B cell (primary cell): ENCODE results near the gene FLG. TPM values are rescaled to one million over a fixed set of nuclear protein-coding genes. Genes with fewer than 3 reads are reported as not detected.

Experiments used
- ATAC-seq: fragments of 200-7000 bp; cut with Tn5 transposase; one replicate; pipeline ENCODE4 v1.10.0; 2021; ENCODE audit warnings: low read depth, mild to moderate bottlenecking, moderate number of reproducible peaks, moderate library complexity
- CTCF ChIA-PET: fragments of 350-600 bp; sonication (Branson Sonifier 250); formaldehyde crosslinking; loops from one replicate; lab custom pipeline; 2021; ENCODE audit warnings: antibody characterized with exemption, inconsistent platforms; lab: Charles Lee
- POLR2A ChIA-PET: fragments of 350-600 bp; sonication (Branson Sonifier 250); formaldehyde crosslinking; loops from one replicate; lab custom pipeline; 2021; ENCODE audit warnings: antibody characterized with exemption; lab: Charles Lee
- DNase-seq: peaks from one replicate; pipeline ENCODE4 v3.0.0; 2013
- H2AFZ ChIP-seq: 2 replicates; pipeline ENCODE4 v1.6.1; 2012; ENCODE audit warnings: mild to moderate bottlenecking, low read depth, low read length; ENCODE audit not compliant: insufficient read depth, poor library complexity, severe bottlenecking
- H3K27ac ChIP-seq, 2 donors: 1 replicate in 1 of 2; 2 replicates in 1 of 2; pipeline ENCODE4 v1.5.1; 2012 to 2013; ENCODE audit warnings: low read length in 2 of 2, mild to moderate bottlenecking in 2 of 2, moderate library complexity in 1 of 2
- H3K27me3 ChIP-seq, 4 experiments: fragments of 200-600 bp in 1 of 4; sonication (generic) in 1 of 4; replicated peaks in 1 of 4; 1 replicate in 2 of 4; 2 replicates in 2 of 4; pipeline versions ENCODE4 v1.6.1 to v1.7.0; 2013 to 2016; ENCODE audit warnings: low read length in 3 of 4, mild to moderate bottlenecking in 2 of 4, mixed read lengths in 1 of 4, moderate library complexity in 1 of 4; ENCODE audit not compliant: insufficient read depth in 4 of 4, control insufficient read depth in 3 of 4; ENCODE audit errors: control extremely low read depth in 1 of 4
- H3K36me3 ChIP-seq, 2 experiments: replicated peaks in 1 of 2; 1 replicate in 1 of 2; 2 replicates in 1 of 2; pipeline versions ENCODE4 v1.6.1 to v1.7.1; 2013; ENCODE audit warnings: low read length in 1 of 2; ENCODE audit not compliant: insufficient read depth in 2 of 2, control insufficient read depth in 1 of 2; ENCODE audit errors: control extremely low read depth in 1 of 2, extremely low read depth in 1 of 2
- H3K4me1 ChIP-seq, 2 donors: fragments of 200-600 bp in 1 of 2; sonication (generic) in 1 of 2; 1 replicate in 1 of 2; 2 replicates in 1 of 2; pipeline versions ENCODE4 v1.5.1 to v1.6.1; 2013 to 2017; ENCODE audit warnings: low read length in 2 of 2; ENCODE audit not compliant: control insufficient read depth in 2 of 2, insufficient read depth in 2 of 2
- H3K4me2 ChIP-seq: replicated peaks from 2 replicates; pipeline ENCODE3; 2012; ENCODE audit warnings: mild to moderate bottlenecking, low read depth, low read length; ENCODE audit not compliant: poor library complexity, severe bottlenecking
- H3K4me3 ChIP-seq, 5 experiments: fragments of 200-600 bp in 1 of 5; sonication (generic) in 1 of 5; 1 replicate in 3 of 5; 2 replicates in 2 of 5; pipeline versions ENCODE4 v1.5.1 to v1.7.0; 2011 to 2016; ENCODE audit warnings: low read length in 4 of 5, mild to moderate bottlenecking in 4 of 5, low read depth in 2 of 5, control low read depth in 1 of 5, moderate library complexity in 1 of 5; ENCODE audit not compliant: insufficient read depth in 1 of 5; ENCODE audit errors: control extremely low read depth in 1 of 5, extremely low read depth in 1 of 5
- H3K79me2 ChIP-seq: fragments of 200-600 bp; sonication (generic); one replicate; pipeline ENCODE4 v1.6.0; 2016; ENCODE audit warnings: low read length; ENCODE audit not compliant: control insufficient read depth, insufficient read depth
- H3K9ac ChIP-seq: fragments of 200-600 bp; sonication (generic); 2 replicates; pipeline ENCODE4 v1.6.1; 2017; ENCODE audit warnings: mild to moderate bottlenecking, low read length, moderate library complexity
- H3K9me3 ChIP-seq, 3 donors: one replicate each; pipeline versions ENCODE4 v1.6.1 to v1.7.1; 2013; ENCODE audit warnings: low read length in 2 of 3; ENCODE audit not compliant: control insufficient read depth in 2 of 3, insufficient read depth in 1 of 3; ENCODE audit errors: control extremely low read depth in 1 of 3
- H4K20me1 ChIP-seq: 2 replicates; pipeline ENCODE4 v1.6.0; 2012; ENCODE audit warnings: mild to moderate bottlenecking, low read length; ENCODE audit not compliant: insufficient read depth, control insufficient read depth, poor library complexity, severe bottlenecking
- H3K27ac Mint-ChIP-seq: one replicate; pipeline ENCODE4 v1.8.0; 2021; ENCODE audit warnings: mixed read lengths
- H3K27me3 Mint-ChIP-seq: one replicate; pipeline ENCODE4 v1.8.0; 2021; ENCODE audit warnings: mixed read lengths
- H3K4me1 Mint-ChIP-seq: one replicate; pipeline ENCODE4 v1.8.0; 2021; ENCODE audit warnings: mixed read lengths
- H3K4me3 Mint-ChIP-seq: one replicate; pipeline ENCODE4 v1.8.0; 2021; ENCODE audit warnings: mixed read lengths
- H3K9me3 Mint-ChIP-seq: one replicate; pipeline ENCODE4 v1.8.0; 2022; ENCODE audit warnings: mixed read lengths; ENCODE audit not compliant: insufficient read depth
- EZH2 ChIP-seq: IDR thresholded peaks from 2 replicates; pipeline ENCODE4 v1.6.1; 2012; ENCODE audit warnings: borderline replicate concordance, low read depth, mild to moderate bottlenecking, moderate library complexity, low read length; ENCODE audit not compliant: insufficient read depth, poor library complexity, severe bottlenecking
- WGBS: methylation state at CpG from one replicate; pipeline ENCODE4 v1.1.5; 2013; ENCODE audit warnings: missing lambda C conversion rate; ENCODE audit not compliant: insufficient coverage; 5-methylcytosine and 5-hydroxymethylcytosine counted together
- intact Hi-C: fragments of 100-400 bp; cut with micrococcal nuclease; formaldehyde crosslinking; loops from one replicate; pipeline ENCODE4 v1.10.0; 2022
- polyA plus RNA-seq: library from polyadenylated mRNA; depleted of rRNA; stranded (reverse); fragments of >200 nt; gene quantifications from 2 replicates; pipeline ENCODE4 v1.2.3, GENCODE V29; 2012
- total RNA-seq, 2 donors: library from RNA; stranded (reverse); fragments of 120-200 nt in 1 of 2; gene quantifications; 1 replicate in 1 of 2; 2 replicates in 1 of 2; pipeline versions ENCODE4 v1.2.3 to v1.2.4, GENCODE V29; 2013 to 2022
- TF ChIP-seq, protein P1 (sequence below): fragments of 200-600 bp; IDR thresholded peaks from one replicate; pipeline ENCODE4 v1.8.0; 2022; ENCODE audit warnings: antibody characterized with exemption, mild to moderate bottlenecking

Gene FLG
- total and polyA plus RNA-seq, 2 donors (not counting 1 experiment from before 2014, with no cell fraction given): not detected

DNA sequence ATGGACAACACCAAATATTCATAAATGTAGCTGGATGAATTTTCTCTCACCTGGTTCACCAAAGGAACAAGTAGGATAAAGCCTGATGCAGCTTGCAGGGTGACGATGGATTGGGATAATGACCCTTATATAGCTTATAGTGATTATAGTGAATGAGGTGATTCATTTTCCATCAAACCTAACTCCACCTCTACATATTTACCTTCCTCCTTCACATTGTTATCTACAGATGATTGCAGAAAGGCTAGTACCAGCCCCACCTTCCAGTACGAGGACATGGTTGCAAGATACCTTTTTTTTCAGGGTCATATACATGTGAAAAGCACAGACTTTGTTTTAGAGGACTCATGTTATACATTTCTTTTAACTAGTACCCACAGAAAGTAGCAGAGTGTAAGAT lies 34.9 kb upstream of the FLG start, which contains the start of gene FLG2:
Gene FLG2 (minus strand): TSS at position 101 of the 400 bp plus-strand sequence. CDS start 1,122 bp downstream, outside the sequence.
- CTCF ChIA-PET: interaction anchor here (0.8 to 0.9 kb wide), 2 partner anchors 13 to 16 kb away, joined by 3 to 4 read pairs; no protein-coding TSS in a partner anchor
- Histone ChIP-seq H3K4me3 (no peak within 1 kb of the TSS), H3K27me3 (peaks cover 0 to 13% (median 0%) of the 10 kb centered on the region in 4 experiments), H3K36me3 (no peaks in the 10 kb centered on the region), H3K9me3 (no peaks in the 10 kb centered on the region), H3K4me2 (no peak within 1 kb of the TSS), H4K20me1 (no peaks in the 10 kb centered on the region), H2AFZ (no peak within 1 kb of the TSS), H3K27ac (no peak within 1 kb of the TSS), H3K79me2 (no peaks in the 10 kb centered on the region), H3K4me1 (no peaks in the 10 kb centered on the region), H3K9ac (no peak within 1 kb of the TSS)
- intact Hi-C loops: no loop called here
- no peaks in the 10 kb centered on the region for H3K4me1 Mint-ChIP-seq
- no peak for ATAC-seq
- TF ChIP-seq EZH2: no peak
- TF ChIP-seq, protein P1, sequence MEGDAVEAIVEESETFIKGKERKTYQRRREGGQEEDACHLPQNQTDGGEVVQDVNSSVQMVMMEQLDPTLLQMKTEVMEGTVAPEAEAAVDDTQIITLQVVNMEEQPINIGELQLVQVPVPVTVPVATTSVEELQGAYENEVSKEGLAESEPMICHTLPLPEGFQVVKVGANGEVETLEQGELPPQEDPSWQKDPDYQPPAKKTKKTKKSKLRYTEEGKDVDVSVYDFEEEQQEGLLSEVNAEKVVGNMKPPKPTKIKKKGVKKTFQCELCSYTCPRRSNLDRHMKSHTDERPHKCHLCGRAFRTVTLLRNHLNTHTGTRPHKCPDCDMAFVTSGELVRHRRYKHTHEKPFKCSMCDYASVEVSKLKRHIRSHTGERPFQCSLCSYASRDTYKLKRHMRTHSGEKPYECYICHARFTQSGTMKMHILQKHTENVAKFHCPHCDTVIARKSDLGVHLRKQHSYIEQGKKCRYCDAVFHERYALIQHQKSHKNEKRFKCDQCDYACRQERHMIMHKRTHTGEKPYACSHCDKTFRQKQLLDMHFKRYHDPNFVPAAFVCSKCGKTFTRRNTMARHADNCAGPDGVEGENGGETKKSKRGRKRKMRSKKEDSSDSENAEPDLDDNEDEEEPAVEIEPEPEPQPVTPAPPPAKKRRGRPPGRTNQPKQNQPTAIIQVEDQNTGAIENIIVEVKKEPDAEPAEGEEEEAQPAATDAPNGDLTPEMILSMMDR: no peak
- no peak for DNase-seq
- POLR2A ChIA-PET: no interaction called here
- H3K27me3 Mint-ChIP-seq: peaks cover 12% of the 10 kb centered on the region
- WGBS: no CpG with 5 or more reads among the region's 2 CpGs
- no peak within 1 kb of the TSS for H3K27ac Mint-ChIP-seq
- no peak within 1 kb of the TSS for H3K4me3 Mint-ChIP-seq
- peaks cover 3% of the 10 kb centered on the region for H3K9me3 Mint-ChIP-seq

DNA sequence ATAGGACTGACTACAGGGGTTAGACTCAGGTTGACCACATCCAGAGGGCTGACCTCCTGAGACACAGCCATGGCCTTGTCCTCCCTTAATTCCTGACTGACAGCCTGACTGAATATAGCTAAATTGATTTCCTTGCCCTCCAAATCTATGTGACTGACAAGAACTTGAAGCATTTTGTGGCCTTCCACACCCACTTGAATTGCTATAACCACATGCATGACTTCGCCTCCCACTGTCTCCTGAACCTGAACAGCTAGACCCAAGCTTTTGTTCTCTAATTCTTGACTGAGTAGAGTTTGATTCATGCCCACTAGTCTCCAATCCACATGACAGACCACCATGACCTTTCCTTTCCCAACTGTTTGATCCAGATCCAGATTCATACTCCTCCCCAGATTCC lies 31.7 kb upstream of the FLG start:
- TF ChIP-seq, protein P1: no peak
- TF ChIP-seq EZH2: no peak
- H3K9me3 ChIP-seq: no peaks in the 10 kb centered on the region

More for the DNA sequence above, 31.7 kb upstream of the FLG start:
- no peaks in the 10 kb centered on the region for H3K4me1 Mint-ChIP-seq
- H3K27me3 Mint-ChIP-seq: peaks cover 12% of the 10 kb centered on the region
- H3K4me3 Mint-ChIP-seq: no peak overlapping the region
- no peaks in the 10 kb centered on the region for H3K36me3 ChIP-seq
- ChIA-PET POLR2A (no interaction called here), CTCF (interaction anchor here (1.2 to 1.7 kb wide), 3 partner anchors 9 to 101 kb away, joined by 3 to 9 read pairs (median 4); no protein-coding TSS in a partner anchor)
- H3K4me3 ChIP-seq: no peak overlapping the region
- H4K20me1 ChIP-seq: no peaks in the 10 kb centered on the region
- no CpG with 5 or more reads among the region's 1 CpG for WGBS
- intact Hi-C loops: no loop called here
- H2AFZ ChIP-seq: no peak overlapping the region
- DNase-seq: no peak
- no peak overlapping the region for H3K27ac Mint-ChIP-seq
- no peaks in the 10 kb centered on the region for H3K4me1 ChIP-seq
- peaks cover 3% of the 10 kb centered on the region for H3K9me3 Mint-ChIP-seq
- peaks cover 0 to 13% (median 0%) of the 10 kb centered on the region in 4 experiments for H3K27me3 ChIP-seq
- no peak for ATAC-seq
- H3K79me2 ChIP-seq: no peaks in the 10 kb centered on the region
- H3K4me2 ChIP-seq: no peak overlapping the region
- no peak overlapping the region for H3K9ac ChIP-seq
- no peak overlapping the region for H3K27ac ChIP-seq
